GM19035 (cell line): ENCODE results near the gene MALSU1.
"Not testable (repeated sequence)": the region's sequence is repeated elsewhere in the genome, so short reads cannot be mapped to it uniquely, and the experiment has no call there.

ENCODE experiments used
- ATAC-seq: cut with Tn5 transposase; IDR thresholded peaks from one replicate; pipeline ENCODE4 v1.9.1; 2021; ENCODE audit not compliant: unreplicated experiment

Gene MALSU1

GRCh38 chr7:23285657-23286646, 13.2 kb upstream of the MALSU1 start:
- ATAC-seq: no peak

DNA sequence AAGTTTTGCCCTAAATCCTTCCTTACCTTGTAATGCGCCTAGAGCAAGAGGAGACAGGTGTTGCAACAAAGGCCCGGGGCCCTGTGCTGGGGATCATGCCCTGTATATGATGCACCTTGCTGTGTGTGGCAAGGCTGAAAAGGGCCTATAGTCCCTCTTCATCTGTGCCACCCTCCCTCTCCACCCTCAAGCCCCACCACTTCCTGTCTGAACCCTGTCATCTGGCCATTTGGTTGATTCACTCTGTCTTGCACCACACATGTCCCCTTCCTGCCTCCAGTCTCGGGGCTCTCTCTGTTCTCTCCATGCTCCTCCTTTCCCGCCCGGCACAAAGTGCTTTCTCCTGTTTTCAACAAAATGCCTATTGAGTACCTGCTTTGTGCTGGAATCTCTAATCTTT, 11.5 kb upstream of the MALSU1 start:
- ATAC-seq: no peak

- ATAC-seq: no peak
These were observed 8.1 kb upstream of the MALSU1 start for GRCh38 chr7:23290993-23291392.

- ATAC-seq: no peak
These were observed 7.1 kb upstream of the MALSU1 start for GRCh38 chr7:23291957-23292560.

DNA sequence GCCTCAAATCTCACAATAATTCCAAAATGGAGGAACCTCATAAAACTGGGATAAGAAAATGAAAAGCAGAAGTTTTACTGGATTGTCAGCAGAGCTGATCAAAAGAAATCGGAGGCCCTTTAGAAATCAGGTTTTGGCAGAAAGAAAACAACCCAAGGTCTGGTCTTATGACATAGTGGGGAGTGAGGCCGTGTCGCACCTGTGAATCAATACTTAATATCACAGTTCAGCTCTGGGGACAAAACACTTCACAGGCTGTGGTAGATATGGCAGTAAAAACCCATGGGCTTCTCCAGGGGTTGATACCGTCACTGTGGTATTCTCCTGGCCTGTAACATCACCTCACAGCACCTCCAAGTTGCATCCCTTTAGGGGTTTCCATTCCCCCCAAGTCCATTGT, 6.5 kb upstream of the MALSU1 start:
- ATAC-seq: no peak

DNA sequence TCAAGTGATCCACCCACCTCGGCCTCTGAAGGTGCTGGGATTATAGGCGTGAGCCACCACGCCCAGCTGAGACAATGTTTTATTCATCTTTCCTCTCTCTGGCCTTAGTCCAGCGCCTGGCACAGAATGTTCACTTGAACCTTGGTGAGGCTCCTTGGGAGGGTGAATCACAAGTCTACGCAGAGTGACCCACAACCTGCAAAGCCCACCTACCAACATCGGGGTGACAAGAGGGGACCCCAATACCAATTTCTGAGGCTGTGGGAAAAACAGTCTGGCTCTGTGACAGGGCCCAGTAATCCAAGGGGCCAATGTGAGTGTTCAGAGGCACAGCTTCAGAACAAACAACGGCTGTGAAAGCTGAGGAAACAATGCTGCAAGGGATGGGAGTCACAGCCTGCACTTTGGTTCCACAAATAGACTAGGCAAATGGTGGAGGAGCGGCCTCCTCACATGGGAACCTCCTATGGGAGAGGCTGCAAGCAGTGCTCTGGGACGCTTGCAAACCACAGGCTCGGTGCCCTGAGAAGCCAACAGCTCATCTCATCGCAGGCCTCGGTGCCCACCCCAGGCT, 5.6 kb upstream of the MALSU1 start:
- ATAC-seq: no peak

- no peak for ATAC-seq
These were observed 4.4 kb upstream of the MALSU1 start for GRCh38 chr7:23294549-23295400.

DNA sequence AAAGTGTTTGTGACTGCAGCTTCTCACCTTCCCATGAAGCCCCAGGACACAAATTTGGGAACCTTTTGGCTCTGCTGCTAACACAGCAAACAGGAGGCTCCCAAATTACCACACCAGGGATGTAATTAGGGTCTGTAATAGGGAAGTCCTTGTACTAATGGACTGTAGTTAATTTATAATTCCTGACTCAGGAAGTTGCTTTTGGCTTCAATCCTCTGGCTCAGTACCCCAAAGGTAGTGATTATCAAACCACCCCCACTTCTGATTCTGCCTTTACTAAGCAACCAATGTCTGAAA, 3.8 kb upstream of the MALSU1 start:
- no peak for ATAC-seq

DNA sequence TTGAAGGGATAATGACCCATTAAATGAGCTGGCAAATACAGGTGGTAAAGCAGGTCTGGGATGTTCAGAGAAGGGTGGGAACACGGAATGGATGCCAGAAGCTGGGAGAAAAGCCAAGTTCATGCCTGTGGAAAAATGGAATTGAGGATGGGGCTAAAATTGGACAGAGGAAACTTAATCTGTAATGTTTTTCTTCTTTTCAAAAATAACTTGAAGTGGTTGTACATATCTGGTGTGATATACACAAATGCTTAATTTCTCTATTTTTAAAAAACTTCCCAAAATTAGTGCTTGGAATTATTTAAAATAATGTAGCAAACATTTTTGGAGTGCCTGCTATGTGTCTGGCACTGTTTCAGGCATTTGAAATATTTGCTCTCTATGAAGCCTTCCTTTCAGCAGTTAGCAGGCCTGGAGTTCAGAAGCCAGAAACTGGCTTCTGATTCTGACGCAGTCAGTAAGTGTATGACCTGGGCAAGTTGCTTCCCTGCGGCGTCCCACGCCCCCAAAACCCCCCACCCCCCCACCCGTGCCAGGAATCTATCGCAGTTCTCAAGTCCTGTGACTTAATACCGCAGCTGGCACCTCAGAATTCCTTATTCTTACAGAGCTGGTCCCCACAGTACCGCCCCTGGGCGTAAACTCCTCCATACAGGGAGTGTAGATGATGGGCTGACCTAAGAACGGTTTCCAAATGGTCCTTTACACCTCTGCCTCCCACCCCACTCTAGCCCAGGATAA, 828 bp upstream of the MALSU1 start:
- no peak for ATAC-seq

DNA sequence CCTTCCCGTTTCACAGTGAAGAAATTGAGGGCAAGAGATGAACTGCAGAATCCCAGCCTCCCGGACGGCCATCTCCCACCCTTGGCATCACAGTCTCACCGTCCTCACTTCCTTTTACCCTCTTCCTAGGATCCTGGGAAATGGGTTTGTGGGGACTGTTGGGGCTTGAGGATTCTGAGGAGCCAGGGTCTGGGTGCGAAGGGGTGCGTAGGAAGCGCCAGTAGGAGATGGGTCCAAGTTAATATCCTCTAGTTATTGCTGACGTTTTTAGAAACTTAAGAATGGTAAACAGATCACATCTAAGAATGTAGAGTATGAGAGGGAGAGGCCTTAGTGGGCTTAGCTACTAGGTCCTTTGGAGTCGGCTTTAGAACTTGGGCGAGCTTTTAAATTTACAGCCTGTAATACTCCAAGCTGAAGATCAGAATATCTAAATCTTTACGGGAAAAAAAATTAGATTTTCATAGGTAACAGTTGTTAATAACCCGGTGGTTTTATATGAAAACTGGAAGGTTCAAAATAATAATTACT, 696 bp downstream of the MALSU1 start:
- peak; percentile 14 for ATAC-seq

DNA sequence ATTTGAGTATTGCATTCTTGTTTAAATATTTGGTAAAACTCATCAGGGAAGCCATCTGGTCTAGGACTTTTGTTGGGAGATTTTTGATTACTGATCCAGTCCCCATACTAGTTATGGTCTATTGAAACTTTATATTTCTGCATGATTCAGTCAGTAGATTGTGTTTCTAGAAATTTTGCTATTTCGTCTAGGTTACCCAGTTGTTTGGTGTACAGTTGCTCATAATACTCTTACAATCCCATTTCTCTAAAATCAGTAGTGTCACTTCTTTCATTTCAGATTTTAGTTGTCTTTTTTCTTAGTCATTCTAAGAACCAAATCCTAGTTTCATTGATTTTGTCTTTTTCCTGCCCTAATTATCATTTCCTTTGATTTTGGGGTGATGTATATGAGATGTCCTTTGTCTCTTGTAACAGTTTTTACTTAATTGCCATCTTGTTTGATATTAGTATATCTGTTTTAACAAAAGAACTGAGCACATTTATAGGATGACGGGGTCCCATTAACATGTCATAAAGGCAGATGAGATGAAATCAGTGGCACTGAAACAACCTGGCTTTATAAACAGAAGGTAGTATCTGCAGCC, 7.9 kb downstream of the MALSU1 start:
- no peak for ATAC-seq

DNA sequence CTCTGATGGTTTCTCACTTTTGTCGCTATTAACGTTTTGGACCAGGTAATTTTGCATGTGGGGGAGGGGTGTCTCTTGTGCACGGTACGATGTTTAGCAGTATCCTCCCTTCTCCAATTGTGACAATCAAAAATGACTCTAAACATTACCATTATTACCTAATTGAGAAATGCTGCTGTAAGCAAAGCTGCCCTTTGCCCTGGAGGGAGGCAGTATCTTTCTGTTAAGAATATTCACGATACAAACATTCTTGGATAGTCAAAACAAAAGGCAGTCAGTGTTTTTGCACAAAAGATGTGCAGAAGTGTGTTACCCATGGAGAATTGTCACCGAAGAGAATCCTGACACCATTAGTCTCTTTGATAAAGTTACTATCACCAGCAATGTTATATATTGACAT, 9.6 kb downstream of the MALSU1 start:
- ATAC-seq: no peak

DNA sequence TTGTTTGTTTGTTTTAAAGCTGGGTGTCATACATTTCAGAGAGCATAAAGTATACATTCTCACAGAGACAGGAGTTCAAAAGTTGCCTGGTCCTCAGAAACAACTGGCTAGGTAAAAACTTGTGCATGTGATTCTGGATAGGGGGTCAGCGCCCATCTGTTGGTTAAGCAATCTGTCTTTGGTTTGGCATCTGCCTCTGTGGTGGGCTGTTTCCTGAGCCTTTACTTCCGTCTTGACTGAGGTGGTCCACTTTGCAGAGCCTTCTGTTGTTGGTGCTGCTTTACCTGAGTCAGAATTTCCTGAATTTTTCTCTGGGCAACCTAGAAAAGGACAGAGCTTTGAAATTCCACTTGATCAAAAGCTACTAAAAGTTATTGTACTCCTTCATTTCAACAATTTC, 13.0 kb downstream of the MALSU1 start:
- ATAC-seq: not testable (repeated sequence)

- no peak for ATAC-seq
These were observed 16.2 kb downstream of the MALSU1 start for GRCh38 chr7:23315366-23315765.

GRCh38 chr7:23331132-23331531, 32.0 kb downstream of the MALSU1 start:
- no peak for ATAC-seq

GRCh38 chr7:23332193-23332592, 33.1 kb downstream of the MALSU1 start:
- no peak for ATAC-seq

GRCh38 chr7:23332910-23333612, 33.9 kb downstream of the MALSU1 start:
- ATAC-seq: no peak

DNA sequence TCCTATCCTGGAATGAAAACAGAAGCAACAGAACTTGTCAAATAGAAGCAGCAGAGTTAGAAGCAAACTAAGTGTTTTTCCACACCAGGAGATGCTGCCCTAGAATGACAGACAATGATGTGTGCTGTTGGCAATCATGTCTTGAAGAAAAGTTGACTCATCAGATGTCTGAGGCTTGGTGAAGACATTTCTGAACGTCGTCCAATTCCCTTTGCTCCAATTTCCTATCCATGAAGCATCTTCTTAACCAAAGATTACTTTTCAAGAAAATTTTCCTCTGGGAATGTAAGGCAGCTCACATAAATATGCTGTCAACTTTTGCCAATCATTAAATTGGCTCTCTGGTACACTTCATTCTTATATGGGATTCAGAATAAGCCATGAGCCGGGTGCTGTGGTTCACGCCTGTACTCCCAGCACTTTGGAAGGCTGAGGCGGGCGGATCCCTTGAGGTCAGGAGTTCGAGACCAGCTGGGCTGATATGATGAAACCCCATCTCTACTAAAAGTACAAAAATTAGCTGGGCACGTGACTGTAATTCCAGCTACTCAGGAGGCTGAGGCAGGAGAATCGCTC, 34.6 kb downstream of the MALSU1 start:
- ATAC-seq: no peak

- ATAC-seq: no peak
These were observed 35.4 kb downstream of the MALSU1 start for GRCh38 chr7:23334482-23335056.
